GM23338 (cell line): ENCODE data around the gene CCDC106. TPM values are rescaled to one million over a fixed set of nuclear protein-coding genes. Genes with fewer than 3 reads are reported as not detected.
A peak's percentile ranks its signal among the peaks of the same experiment; 100 is the strongest.

Experiments
- ATAC-seq: fragments of 200-7000 bp; cut with Tn5 transposase; 3 replicates; pipeline ENCODE4 v1.9.1; 2020
- DNase-seq: peaks from one replicate; pipeline ENCODE4 v3.0.0-alpha.2; 2015; ENCODE audit warnings: low spot score
- H2AFZ ChIP-seq: fragments of 200-600 bp; sonication (generic); 2 replicates; pipeline ENCODE4 v1.8.0; 2016; ENCODE audit warnings: antibody characterized with exemption, mild to moderate bottlenecking, moderate library complexity
- H3F3A ChIP-seq: fragments of 200-600 bp; sonication (generic); replicated peaks from 2 replicates; pipeline ENCODE4 v1.8.0; 2017; ENCODE audit warnings: antibody characterized with exemption, mixed run types, low read depth
- H3K27ac ChIP-seq: fragments of 200-600 bp; sonication (generic); 2 replicates; pipeline ENCODE4 v1.6.1; 2016; ENCODE audit warnings: low read depth
- H3K27me3 ChIP-seq: fragments of 200-600 bp; sonication (generic); 2 replicates; pipeline ENCODE4 v1.8.0; 2016; ENCODE audit warnings: mild to moderate bottlenecking, mixed run types, moderate library complexity; ENCODE audit not compliant: insufficient read depth
- H3K36me3 ChIP-seq: fragments of 200-600 bp; sonication (generic); 2 replicates; pipeline ENCODE4 v1.8.0; 2016; ENCODE audit warnings: mild to moderate bottlenecking; ENCODE audit not compliant: insufficient read depth
- H3K4me1 ChIP-seq: fragments of 200-600 bp; sonication (generic); 2 replicates; pipeline ENCODE4 v1.8.0; 2016; ENCODE audit warnings: mild to moderate bottlenecking, moderate library complexity; ENCODE audit not compliant: insufficient read depth
- H3K4me2 ChIP-seq: fragments of 200-600 bp; sonication (generic); 2 replicates; pipeline ENCODE4 v1.7.1; 2017; ENCODE audit warnings: mixed run types
- H3K4me3 ChIP-seq: fragments of 200-600 bp; sonication (generic); 2 replicates; pipeline ENCODE4 v1.6.1; 2016; ENCODE audit warnings: mixed run types
- H3K79me2 ChIP-seq: fragments of 200-600 bp; sonication (generic); replicated peaks from 2 replicates; pipeline ENCODE4 v1.8.0; 2017; ENCODE audit warnings: mild to moderate bottlenecking; ENCODE audit not compliant: insufficient read depth
- H3K9me2 ChIP-seq: fragments of 200-600 bp; sonication (generic); 2 replicates; pipeline ENCODE4 v1.8.0; 2017; ENCODE audit not compliant: insufficient read depth
- H4K20me1 ChIP-seq: fragments of 200-600 bp; sonication (generic); replicated peaks from 2 replicates; pipeline ENCODE4 v1.8.0; 2017; ENCODE audit warnings: mild to moderate bottlenecking; ENCODE audit not compliant: insufficient read depth
- H3K27ac Mint-ChIP-seq: 2 replicates; pipeline ENCODE4 v1.8.0; 2020; ENCODE audit warnings: inconsistent platforms, mild to moderate bottlenecking, moderate library complexity, mixed read lengths
- H3K27me3 Mint-ChIP-seq: 3 replicates; pipeline ENCODE4 v1.8.0; 2022; ENCODE audit warnings: low read depth, mild to moderate bottlenecking, moderate library complexity, mixed read lengths, inconsistent platforms; ENCODE audit not compliant: insufficient read depth, poor library complexity
- H3K36me3 Mint-ChIP-seq: 3 replicates; pipeline ENCODE4 v1.8.0; 2021; ENCODE audit warnings: low read depth, mild to moderate bottlenecking, inconsistent platforms, moderate library complexity, mixed read lengths
- H3K4me1 Mint-ChIP-seq: 3 replicates; pipeline ENCODE4 v1.8.0; 2020; ENCODE audit warnings: mild to moderate bottlenecking, inconsistent platforms, mixed read lengths
- H3K4me3 Mint-ChIP-seq: 3 replicates; pipeline ENCODE4 v1.8.0; 2021; ENCODE audit warnings: moderate library complexity, mild to moderate bottlenecking, inconsistent platforms, mixed read lengths
- H3K9me3 Mint-ChIP-seq: 3 replicates; pipeline ENCODE4 v1.8.0; 2020; ENCODE audit warnings: moderate library complexity, mild to moderate bottlenecking, inconsistent platforms, mixed read lengths
- CREB1 ChIP-seq: fragments of 250-450 bp; sonication (Bioruptor Pico); IDR thresholded peaks from 2 replicates; pipeline ENCODE4 v1.5.0; 2020; ENCODE audit warnings: low read depth, mild to moderate bottlenecking, moderate library complexity
- EZH2 ChIP-seq: fragments of 200-600 bp; sonication (generic); IDR thresholded peaks from one replicate; pipeline ENCODE4 v1.8.0; 2017; ENCODE audit warnings: antibody characterized with exemption, mild to moderate bottlenecking, low read depth; ENCODE audit not compliant: unreplicated experiment
- EZH2phosphoT487 ChIP-seq: fragments of 200-600 bp; sonication (generic); IDR thresholded peaks from one replicate; pipeline ENCODE4 v1.8.1; 2018; ENCODE audit warnings: antibody characterized with exemption; ENCODE audit not compliant: unreplicated experiment
- JUNB ChIP-seq: IDR thresholded peaks from one replicate; pipeline ENCODE4 v1.6.1; 2016; ENCODE audit warnings: antibody characterized with exemption; ENCODE audit not compliant: unreplicated experiment
- NANOG ChIP-seq: IDR thresholded peaks from 2 replicates; pipeline ENCODE4 v1.6.1; 2016; ENCODE audit warnings: antibody characterized with exemption, borderline replicate concordance
- POLR2AphosphoS5 ChIP-seq: IDR thresholded peaks from 2 replicates; pipeline ENCODE4 v1.6.1; 2016; ENCODE audit warnings: antibody characterized with exemption, low read depth
- STAT1 ChIP-seq: IDR thresholded peaks from one replicate; pipeline ENCODE4 v1.6.1; 2016; ENCODE audit warnings: antibody characterized with exemption; ENCODE audit not compliant: unreplicated experiment
- ZNF114 ChIP-seq: fragments of 250-450 bp; sonication (Bioruptor Pico); IDR thresholded peaks from 2 replicates; pipeline ENCODE4 v1.5.0; 2020; ENCODE audit warnings: mild to moderate bottlenecking, moderate library complexity
- ZNF331 ChIP-seq: fragments of 250-450 bp; sonication (Bioruptor Pico); IDR thresholded peaks from 2 replicates; pipeline ENCODE4 v1.5.0; 2020; ENCODE audit warnings: low read depth, mild to moderate bottlenecking, moderate library complexity
- polyA plus RNA-seq: library from polyadenylated mRNA; unstranded; fragments of >200 nt; fragmentation: Nextera tagmentation; extraction: Ambion mirVana; gene quantifications from 2 replicates; pipeline ENCODE4 v1.2.1, GENCODE V29; 2016
- total RNA-seq: library from RNA; depleted of rRNA; stranded (reverse); fragments of >200 nt; shearing (Covaris generic); gene quantifications from 2 replicates; pipeline ENCODE4 v1.2.3, GENCODE V29; 2014
- TF ChIP-seq, protein P1 (sequence below), 2 experiments: fragments of 200-600 bp in 1 of 2; sonication (generic) in 1 of 2; conservative IDR thresholded peaks; 2 replicates each; pipeline versions ENCODE4 v1.5.1 to v1.6.1; 2016 to 2017; ENCODE audit warnings: antibody characterized with exemption in 2 of 2, low read depth in 2 of 2, mild to moderate bottlenecking in 2 of 2, moderate library complexity in 1 of 2
- TF ChIP-seq, protein P2 (sequence below): IDR thresholded peaks from 2 replicates; pipeline ENCODE4 v1.6.1; 2016; ENCODE audit warnings: antibody characterized with exemption
- TF ChIP-seq, protein P3 (sequence below): fragments of 250-450 bp; sonication (Bioruptor Pico); IDR thresholded peaks from 2 replicates; pipeline ENCODE4 v1.5.0; 2020; ENCODE audit warnings: mild to moderate bottlenecking, moderate library complexity
- TF ChIP-seq, protein P4 (sequence below): IDR thresholded peaks from one replicate; pipeline ENCODE4 v1.6.1; 2018; ENCODE audit warnings: antibody characterized with exemption; ENCODE audit not compliant: unreplicated experiment

CCDC106 gene
- total and polyA plus RNA-seq, 2 experiments from 2014 or later: 12.0 to 17.6 TPM

DNA sequence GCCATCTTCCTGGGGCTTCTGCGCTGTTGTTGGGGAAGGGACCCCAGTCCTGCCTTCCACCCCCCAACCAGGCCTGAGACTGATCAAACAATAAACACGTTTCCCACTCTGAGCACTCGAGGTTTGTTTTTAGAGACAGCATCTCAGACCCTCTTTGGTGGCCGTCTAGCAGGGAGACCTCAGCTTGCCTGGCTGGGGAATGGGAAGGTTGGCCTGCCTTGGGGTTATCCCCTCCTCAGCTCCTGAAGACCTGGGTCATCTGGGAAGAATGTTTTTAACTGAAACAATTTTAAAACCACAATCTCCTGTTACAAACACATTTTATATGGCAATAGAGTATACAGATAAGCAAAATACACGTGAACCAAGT, 2.5 kb upstream of the CCDC106 start:
- Mint-ChIP-seq H3K36me3 (peaks cover 37% of the 10 kb centered on the region), H3K4me3 (peak overlapping the region; percentile 84), H3K27ac (no peak overlapping the region), H3K4me1 (peaks cover 25% of the 10 kb centered on the region), H3K27me3 (peaks cover 41% of the 10 kb centered on the region), H3K9me3 (peaks cover under 1% of the 10 kb centered on the region; the same call in 2 of the 3 replicates)
- ATAC-seq: no peak
- Histone ChIP-seq H3K4me2 (no peak overlapping the region), H3K27ac (no peak overlapping the region), H3K4me3 (no peak overlapping the region), H3K4me1 (no peaks in the 10 kb centered on the region; the same call in 1 of the 2 replicates), H3F3A (peaks cover 22% of the 10 kb centered on the region), H2AFZ (no peak overlapping the region), H3K79me2 (peaks cover 37% of the 10 kb centered on the region), H3K9me2 (no peaks in the 10 kb centered on the region), H3K36me3 (no peaks in the 10 kb centered on the region), H4K20me1 (no peaks in the 10 kb centered on the region), H3K27me3 (no peaks in the 10 kb centered on the region)
- TF ChIP-seq JUNB (no peak), ZNF114 (CRISPR knock-in tag) (no peak), STAT1 (no peak), POLR2AphosphoS5 (no peak), EZH2 (no peak), EZH2phosphoT487 (no peak), CREB1 (CRISPR knock-in tag) (no peak), ZNF331 (no peak), NANOG (no peak)
- TF ChIP-seq, protein P1, sequence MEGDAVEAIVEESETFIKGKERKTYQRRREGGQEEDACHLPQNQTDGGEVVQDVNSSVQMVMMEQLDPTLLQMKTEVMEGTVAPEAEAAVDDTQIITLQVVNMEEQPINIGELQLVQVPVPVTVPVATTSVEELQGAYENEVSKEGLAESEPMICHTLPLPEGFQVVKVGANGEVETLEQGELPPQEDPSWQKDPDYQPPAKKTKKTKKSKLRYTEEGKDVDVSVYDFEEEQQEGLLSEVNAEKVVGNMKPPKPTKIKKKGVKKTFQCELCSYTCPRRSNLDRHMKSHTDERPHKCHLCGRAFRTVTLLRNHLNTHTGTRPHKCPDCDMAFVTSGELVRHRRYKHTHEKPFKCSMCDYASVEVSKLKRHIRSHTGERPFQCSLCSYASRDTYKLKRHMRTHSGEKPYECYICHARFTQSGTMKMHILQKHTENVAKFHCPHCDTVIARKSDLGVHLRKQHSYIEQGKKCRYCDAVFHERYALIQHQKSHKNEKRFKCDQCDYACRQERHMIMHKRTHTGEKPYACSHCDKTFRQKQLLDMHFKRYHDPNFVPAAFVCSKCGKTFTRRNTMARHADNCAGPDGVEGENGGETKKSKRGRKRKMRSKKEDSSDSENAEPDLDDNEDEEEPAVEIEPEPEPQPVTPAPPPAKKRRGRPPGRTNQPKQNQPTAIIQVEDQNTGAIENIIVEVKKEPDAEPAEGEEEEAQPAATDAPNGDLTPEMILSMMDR (conservative IDR thresholded peaks at IDR 0.05; ENCODE audit: low read depth in 2 of 2): no peak
- TF ChIP-seq, protein P2, sequence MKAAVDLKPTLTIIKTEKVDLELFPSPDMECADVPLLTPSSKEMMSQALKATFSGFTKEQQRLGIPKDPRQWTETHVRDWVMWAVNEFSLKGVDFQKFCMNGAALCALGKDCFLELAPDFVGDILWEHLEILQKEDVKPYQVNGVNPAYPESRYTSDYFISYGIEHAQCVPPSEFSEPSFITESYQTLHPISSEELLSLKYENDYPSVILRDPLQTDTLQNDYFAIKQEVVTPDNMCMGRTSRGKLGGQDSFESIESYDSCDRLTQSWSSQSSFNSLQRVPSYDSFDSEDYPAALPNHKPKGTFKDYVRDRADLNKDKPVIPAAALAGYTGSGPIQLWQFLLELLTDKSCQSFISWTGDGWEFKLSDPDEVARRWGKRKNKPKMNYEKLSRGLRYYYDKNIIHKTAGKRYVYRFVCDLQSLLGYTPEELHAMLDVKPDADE: no peak
- TF ChIP-seq, protein P3, sequence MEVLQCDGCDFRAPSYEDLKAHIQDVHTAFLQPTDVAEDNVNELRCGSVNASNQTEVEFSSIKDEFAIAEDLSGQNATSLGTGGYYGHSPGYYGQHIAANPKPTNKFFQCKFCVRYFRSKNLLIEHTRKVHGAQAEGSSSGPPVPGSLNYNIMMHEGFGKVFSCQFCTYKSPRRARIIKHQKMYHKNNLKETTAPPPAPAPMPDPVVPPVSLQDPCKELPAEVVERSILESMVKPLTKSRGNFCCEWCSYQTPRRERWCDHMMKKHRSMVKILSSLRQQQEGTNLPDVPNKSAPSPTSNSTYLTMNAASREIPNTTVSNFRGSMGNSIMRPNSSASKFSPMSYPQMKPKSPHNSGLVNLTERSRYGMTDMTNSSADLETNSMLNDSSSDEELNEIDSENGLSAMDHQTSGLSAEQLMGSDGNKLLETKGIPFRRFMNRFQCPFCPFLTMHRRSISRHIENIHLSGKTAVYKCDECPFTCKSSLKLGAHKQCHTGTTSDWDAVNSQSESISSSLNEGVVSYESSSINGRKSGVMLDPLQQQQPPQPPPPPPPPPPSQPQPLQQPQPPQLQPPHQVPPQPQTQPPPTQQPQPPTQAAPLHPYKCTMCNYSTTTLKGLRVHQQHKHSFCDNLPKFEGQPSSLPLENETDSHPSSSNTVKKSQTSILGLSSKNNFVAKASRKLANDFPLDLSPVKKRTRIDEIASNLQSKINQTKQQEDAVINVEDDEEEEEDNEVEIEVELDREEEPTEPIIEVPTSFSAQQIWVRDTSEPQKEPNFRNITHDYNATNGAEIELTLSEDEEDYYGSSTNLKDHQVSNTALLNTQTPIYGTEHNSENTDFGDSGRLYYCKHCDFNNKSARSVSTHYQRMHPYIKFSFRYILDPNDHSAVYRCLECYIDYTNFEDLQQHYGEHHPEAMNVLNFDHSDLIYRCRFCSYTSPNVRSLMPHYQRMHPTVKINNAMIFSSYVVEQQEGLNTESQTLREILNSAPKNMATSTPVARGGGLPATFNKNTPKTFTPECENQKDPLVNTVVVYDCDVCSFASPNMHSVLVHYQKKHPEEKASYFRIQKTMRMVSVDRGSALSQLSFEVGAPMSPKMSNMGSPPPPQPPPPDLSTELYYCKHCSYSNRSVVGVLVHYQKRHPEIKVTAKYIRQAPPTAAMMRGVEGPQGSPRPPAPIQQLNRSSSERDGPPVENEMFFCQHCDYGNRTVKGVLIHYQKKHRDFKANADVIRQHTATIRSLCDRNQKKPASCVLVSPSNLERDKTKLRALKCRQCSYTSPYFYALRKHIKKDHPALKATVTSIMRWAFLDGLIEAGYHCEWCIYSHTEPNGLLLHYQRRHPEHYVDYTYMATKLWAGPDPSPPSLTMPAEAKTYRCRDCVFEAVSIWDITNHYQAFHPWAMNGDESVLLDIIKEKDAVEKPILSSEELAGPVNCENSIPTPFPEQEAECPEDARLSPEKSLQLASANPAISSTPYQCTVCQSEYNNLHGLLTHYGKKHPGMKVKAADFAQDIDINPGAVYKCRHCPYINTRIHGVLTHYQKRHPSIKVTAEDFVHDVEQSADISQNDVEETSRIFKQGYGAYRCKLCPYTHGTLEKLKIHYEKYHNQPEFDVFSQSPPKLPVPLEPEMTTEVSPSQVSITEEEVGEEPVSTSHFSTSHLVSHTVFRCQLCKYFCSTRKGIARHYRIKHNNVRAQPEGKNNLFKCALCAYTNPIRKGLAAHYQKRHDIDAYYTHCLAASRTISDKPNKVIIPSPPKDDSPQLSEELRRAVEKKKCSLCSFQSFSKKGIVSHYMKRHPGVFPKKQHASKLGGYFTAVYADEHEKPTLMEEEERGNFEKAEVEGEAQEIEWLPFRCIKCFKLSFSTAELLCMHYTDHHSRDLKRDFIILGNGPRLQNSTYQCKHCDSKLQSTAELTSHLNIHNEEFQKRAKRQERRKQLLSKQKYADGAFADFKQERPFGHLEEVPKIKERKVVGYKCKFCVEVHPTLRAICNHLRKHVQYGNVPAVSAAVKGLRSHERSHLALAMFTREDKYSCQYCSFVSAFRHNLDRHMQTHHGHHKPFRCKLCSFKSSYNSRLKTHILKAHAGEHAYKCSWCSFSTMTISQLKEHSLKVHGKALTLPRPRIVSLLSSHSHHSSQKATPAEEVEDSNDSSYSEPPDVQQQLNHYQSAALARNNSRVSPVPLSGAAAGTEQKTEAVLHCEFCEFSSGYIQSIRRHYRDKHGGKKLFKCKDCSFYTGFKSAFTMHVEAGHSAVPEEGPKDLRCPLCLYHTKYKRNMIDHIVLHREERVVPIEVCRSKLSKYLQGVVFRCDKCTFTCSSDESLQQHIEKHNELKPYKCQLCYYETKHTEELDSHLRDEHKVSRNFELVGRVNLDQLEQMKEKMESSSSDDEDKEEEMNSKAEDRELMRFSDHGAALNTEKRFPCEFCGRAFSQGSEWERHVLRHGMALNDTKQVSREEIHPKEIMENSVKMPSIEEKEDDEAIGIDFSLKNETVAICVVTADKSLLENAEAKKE (CRISPR knock-in tag): no peak
- TF ChIP-seq, protein P4, sequence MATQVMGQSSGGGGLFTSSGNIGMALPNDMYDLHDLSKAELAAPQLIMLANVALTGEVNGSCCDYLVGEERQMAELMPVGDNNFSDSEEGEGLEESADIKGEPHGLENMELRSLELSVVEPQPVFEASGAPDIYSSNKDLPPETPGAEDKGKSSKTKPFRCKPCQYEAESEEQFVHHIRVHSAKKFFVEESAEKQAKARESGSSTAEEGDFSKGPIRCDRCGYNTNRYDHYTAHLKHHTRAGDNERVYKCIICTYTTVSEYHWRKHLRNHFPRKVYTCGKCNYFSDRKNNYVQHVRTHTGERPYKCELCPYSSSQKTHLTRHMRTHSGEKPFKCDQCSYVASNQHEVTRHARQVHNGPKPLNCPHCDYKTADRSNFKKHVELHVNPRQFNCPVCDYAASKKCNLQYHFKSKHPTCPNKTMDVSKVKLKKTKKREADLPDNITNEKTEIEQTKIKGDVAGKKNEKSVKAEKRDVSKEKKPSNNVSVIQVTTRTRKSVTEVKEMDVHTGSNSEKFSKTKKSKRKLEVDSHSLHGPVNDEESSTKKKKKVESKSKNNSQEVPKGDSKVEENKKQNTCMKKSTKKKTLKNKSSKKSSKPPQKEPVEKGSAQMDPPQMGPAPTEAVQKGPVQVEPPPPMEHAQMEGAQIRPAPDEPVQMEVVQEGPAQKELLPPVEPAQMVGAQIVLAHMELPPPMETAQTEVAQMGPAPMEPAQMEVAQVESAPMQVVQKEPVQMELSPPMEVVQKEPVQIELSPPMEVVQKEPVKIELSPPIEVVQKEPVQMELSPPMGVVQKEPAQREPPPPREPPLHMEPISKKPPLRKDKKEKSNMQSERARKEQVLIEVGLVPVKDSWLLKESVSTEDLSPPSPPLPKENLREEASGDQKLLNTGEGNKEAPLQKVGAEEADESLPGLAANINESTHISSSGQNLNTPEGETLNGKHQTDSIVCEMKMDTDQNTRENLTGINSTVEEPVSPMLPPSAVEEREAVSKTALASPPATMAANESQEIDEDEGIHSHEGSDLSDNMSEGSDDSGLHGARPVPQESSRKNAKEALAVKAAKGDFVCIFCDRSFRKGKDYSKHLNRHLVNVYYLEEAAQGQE: no peak
- DNase-seq: no peak
